Type B pancreatic cell (in vitro differentiated cells): ENCODE results near the gene COL4A3. TPM values are rescaled to one million over a fixed set of nuclear protein-coding genes. Genes with fewer than 3 reads are reported as not detected.

ENCODE experiments used
- DNase-seq: peaks from one replicate; pipeline ENCODE4 v3.0.0; 2021; ENCODE audit warnings: mixed read lengths; ENCODE audit not compliant: unreplicated experiment; ENCODE audit errors: extremely low spot score
- H3K27ac Mint-ChIP-seq: 2 replicates; pipeline ENCODE4 v1.8.0; 2021; ENCODE audit warnings: mild to moderate bottlenecking, mixed read lengths
- H3K27me3 Mint-ChIP-seq: 2 replicates; pipeline ENCODE4 v1.8.0; 2021; ENCODE audit warnings: mixed read lengths
- H3K36me3 Mint-ChIP-seq: 2 replicates; pipeline ENCODE4 v1.8.0; 2021; ENCODE audit warnings: mixed read lengths
- H3K4me1 Mint-ChIP-seq: one replicate; pipeline ENCODE4 v1.8.0; 2021; ENCODE audit warnings: mixed read lengths; ENCODE audit not compliant: unreplicated experiment
- H3K4me3 Mint-ChIP-seq: 2 replicates; pipeline ENCODE4 v1.8.0; 2021; ENCODE audit warnings: mild to moderate bottlenecking, mixed read lengths
- H3K9me3 Mint-ChIP-seq: 2 replicates; pipeline ENCODE4 v1.8.0; 2021; ENCODE audit warnings: mixed read lengths
- total RNA-seq: library from RNA; stranded (reverse); gene quantifications from 2 replicates; pipeline ENCODE4 v1.2.1, GENCODE V29; 2021; ENCODE audit warnings: low replicate concordance
- TF ChIP-seq, protein P1 (sequence below): fragments of 200-600 bp; sonication (generic); conservative IDR thresholded peaks from 2 replicates; pipeline ENCODE4 v1.5.0; 2021; ENCODE audit warnings: antibody characterized with exemption, mild to moderate bottlenecking

COL4A3 gene
- total RNA-seq, 1 donor from 2014 or later = 0.19 TPM

DNA sequence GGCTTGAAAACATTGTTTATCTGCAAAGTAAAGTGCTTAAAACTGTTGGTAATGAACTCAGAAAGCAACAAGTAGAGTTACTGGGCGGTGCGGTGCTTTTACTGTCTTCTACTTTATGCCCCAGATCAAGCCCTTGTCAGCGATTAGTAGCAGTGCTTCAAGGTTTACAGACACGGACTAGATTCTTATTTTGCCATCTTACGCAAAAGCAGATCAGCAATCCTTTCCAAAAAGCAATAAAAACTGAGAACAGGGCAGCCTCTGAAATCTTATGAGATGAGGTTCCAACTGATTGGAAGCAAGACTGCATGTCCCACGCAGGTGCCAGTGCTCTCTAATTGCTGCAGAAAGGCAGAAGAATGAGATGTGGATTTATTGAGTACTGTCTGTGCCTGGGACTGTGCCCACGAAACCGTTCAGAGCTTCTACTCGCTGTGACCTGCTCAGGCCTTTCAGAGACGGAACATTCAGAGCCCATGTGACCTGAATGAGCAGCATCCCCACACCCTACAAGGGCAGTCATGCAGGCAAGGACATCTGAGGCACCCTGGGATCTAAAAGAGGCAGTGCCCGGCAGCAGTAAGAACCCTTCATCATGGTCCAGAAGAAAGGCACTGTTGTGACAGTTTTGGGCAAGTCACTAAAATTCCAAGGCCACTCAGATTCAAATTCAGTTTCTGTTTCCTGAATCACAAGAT is 15.7 kb downstream of the COL4A3 start:
- no peaks in the 10 kb centered on the region for H3K4me1 Mint-ChIP-seq
- peaks cover 3% of the 10 kb centered on the region for H3K27me3 Mint-ChIP-seq
- no peaks in the 10 kb centered on the region for H3K9me3 Mint-ChIP-seq
- H3K36me3 Mint-ChIP-seq = no peaks in the 10 kb centered on the region
- TF ChIP-seq, protein P1, sequence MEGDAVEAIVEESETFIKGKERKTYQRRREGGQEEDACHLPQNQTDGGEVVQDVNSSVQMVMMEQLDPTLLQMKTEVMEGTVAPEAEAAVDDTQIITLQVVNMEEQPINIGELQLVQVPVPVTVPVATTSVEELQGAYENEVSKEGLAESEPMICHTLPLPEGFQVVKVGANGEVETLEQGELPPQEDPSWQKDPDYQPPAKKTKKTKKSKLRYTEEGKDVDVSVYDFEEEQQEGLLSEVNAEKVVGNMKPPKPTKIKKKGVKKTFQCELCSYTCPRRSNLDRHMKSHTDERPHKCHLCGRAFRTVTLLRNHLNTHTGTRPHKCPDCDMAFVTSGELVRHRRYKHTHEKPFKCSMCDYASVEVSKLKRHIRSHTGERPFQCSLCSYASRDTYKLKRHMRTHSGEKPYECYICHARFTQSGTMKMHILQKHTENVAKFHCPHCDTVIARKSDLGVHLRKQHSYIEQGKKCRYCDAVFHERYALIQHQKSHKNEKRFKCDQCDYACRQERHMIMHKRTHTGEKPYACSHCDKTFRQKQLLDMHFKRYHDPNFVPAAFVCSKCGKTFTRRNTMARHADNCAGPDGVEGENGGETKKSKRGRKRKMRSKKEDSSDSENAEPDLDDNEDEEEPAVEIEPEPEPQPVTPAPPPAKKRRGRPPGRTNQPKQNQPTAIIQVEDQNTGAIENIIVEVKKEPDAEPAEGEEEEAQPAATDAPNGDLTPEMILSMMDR = no peak
- no peak overlapping the region for H3K4me3 Mint-ChIP-seq
- no peak overlapping the region for H3K27ac Mint-ChIP-seq
- no peak for DNase-seq

DNA sequence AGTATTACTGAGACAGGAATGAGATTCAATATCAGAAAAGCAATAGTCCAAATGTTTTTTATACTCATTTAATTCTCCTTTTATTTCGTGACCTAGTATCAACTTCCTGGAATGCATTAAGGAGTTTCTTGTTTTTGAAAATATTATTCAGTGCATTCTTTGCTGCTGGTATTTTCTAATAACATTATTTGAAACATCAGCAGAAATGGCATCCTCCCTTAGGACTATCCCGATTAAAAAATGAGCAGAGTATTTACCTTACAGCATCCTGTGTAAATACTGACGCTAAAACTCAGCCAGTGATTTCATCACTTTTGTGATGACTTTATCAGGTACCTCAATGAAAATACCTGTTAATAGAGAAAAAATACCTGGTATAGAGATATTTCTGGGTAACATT is 16.3 kb downstream of the COL4A3 start:
- no peak overlapping the region for H3K4me3 Mint-ChIP-seq
- no peaks in the 10 kb centered on the region for H3K36me3 Mint-ChIP-seq
- H3K27ac Mint-ChIP-seq = no peak overlapping the region

DNA sequence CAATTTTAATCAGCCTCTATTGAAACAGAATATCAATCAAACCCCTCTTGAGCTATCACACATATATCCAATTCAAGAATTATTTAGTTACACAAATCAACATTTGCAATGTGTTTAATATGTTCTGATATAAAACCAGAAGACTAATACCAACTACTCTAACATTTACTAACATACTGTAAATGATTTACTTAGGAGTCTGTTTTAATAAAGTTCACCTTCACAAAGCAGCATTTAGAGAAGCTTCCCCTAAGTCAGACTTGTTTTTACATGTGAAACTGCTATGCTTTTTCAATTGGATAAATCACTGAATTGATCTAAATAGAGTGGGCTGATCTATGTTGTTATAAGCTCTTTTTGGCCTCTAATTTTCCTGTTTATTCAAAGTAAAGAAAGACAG is 18.3 kb downstream of the COL4A3 start:
- no peak for DNase-seq
- Mint-ChIP-seq H3K27me3 (peaks cover 3% of the 10 kb centered on the region), H3K36me3 (no peaks in the 10 kb centered on the region), H3K9me3 (no peaks in the 10 kb centered on the region), H3K27ac (no peak overlapping the region), H3K4me3 (no peak overlapping the region), H3K4me1 (no peaks in the 10 kb centered on the region)
- TF ChIP-seq, protein P1 = no peak

More for the DNA sequence above, 16.3 kb downstream of the COL4A3 start:
- Mint-ChIP-seq H3K9me3 (no peaks in the 10 kb centered on the region), H3K27me3 (peaks cover 3% of the 10 kb centered on the region), H3K4me1 (no peaks in the 10 kb centered on the region)
- no peak for DNase-seq
- TF ChIP-seq, protein P1 = no peak

DNA sequence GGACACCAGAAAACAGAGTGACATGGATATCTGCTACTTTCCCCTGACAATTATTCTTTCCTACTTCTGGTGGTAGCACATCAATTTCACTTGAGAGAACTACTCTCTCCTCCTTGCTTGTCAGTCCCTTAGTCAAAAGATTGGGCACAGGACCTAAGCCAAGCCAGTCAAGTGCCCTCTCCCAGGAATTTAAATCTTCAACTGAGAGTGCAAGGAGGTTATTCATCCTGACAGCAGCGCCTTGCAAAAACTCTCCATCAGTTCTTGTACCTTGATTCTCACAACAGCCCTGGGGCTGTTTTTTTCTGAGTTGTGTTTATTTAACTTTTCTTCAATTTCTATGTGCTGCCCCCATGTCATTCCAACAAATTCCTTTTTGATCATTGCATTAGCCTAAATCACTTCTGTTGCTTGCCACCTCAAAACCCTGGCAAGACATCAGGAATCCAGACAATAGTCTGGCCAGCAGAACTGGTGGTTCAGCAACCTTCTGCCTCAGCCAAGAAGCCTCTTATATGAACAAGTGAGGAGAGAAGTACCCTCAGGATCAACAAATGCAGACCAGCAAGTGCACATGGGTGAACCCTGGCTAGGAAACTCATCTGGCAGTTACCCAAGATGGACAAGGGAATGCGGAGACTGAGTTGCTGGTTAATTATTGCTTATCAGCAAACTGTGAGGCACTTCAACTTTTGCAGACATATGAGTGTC is 19.4 kb downstream of the COL4A3 start:
- H3K27me3 Mint-ChIP-seq = peaks cover 4% of the 10 kb centered on the region
- H3K4me1 Mint-ChIP-seq = no peaks in the 10 kb centered on the region
- no peaks in the 10 kb centered on the region for H3K36me3 Mint-ChIP-seq
- DNase-seq = no peak
- no peak overlapping the region for H3K27ac Mint-ChIP-seq
- H3K4me3 Mint-ChIP-seq = no peak overlapping the region
- H3K9me3 Mint-ChIP-seq = no peaks in the 10 kb centered on the region
- TF ChIP-seq, protein P1 = no peak

DNA sequence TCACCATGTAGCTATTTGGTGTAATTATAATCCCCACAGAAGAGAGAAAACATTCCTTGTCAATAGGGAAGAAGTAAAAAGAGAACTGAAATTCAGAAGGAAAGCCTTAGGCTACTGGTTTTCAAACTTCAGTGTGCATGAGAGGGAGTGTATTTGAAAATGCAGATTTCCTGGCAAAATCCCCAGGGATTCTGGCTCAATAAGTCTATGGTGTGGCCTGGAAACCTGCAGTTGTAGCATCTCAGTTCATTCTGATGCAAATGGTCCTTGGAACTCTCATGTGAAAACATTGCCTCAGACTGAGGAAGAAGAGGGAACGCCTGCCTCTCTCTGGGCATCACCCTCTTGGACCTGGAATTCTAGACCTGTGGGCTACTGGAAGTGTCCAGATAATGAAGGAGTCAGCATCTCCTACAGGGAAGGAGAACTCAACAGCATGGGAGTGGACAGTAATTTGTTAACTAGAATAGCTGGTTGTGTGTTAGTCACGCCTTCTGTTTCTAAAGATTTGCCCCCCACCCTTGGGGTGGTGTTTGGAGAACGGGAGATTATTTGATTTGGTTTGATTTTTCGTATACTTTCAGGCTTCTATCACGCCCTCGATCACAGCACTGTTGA is 21.3 kb downstream of the COL4A3 start:
- Mint-ChIP-seq H3K27ac (no peak overlapping the region), H3K9me3 (no peaks in the 10 kb centered on the region), H3K36me3 (no peaks in the 10 kb centered on the region), H3K4me1 (no peaks in the 10 kb centered on the region), H3K27me3 (peaks cover 9% of the 10 kb centered on the region), H3K4me3 (no peak overlapping the region)
- TF ChIP-seq, protein P1 = no peak
- DNase-seq = no peak
